SKM-1 treated with dmso at 0.1 percent for 144 hours (cell line): ENCODE data around the gene IL17REL.

Experiments used
- DNase-seq: peaks from one replicate; lab custom pipeline; 2025; ENCODE audit not compliant: unreplicated experiment; lab: John Stamatoyannopoulos, UW

Gene IL17REL

GRCh38 chr22:49958931-49959781 lies 53.4 kb downstream of the IL17REL start:
- DNase-seq = no peak

DNA sequence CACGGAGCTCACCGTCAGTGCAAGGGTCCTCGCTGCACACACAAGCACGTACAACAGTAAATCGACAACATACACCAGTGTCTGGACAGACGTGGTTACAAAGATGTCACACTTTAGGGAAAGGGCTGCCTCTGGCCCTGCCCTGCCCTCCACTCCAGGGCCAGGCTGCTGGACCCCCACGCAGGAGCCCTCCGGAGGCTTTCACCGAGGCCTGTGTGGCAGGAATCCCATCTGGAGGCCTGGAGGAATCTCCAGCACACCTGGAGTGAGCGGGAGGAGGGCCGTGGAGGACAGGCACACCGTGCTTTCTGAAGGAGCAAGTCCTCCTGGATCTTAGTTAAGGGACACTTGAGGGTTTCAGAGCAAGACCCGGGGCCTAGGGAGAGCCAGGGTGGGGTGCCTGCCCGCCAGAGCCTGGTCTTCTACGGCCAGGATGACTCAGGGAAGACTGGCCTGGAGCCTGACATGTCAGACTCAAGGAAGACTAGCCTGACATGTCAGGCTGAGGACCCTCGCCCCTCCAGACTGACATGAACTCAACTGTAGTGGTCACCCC lies 54.1 kb downstream of the IL17REL start:
- no peak for DNase-seq

DNA sequence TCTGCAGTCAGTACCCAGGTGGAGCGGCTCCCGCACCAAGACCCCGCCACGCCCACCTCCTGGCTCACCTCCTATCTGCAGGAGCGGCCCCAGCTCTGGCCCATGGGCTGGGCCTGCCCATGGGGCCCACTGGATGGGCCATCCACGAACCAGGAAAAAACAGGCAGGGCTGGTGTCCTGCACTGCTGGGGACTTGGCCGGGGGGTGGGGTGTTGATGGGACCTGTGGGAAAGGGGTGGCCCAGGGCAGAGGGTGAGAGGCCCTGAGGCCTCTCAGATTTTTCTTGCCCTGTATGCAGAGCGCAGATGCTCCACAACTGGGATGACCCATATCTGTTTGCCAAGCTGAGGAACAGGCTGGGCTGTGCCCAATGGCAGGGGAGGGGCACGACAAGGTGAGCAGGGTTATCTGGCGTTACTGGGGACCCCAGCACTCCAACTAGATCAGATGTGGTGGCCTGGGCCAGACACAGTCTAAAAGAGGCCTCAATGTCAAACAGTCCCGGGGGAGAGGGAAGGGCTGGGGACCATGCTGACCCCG lies 54.7 kb downstream of the IL17REL start:
- DNase-seq = no peak

DNA sequence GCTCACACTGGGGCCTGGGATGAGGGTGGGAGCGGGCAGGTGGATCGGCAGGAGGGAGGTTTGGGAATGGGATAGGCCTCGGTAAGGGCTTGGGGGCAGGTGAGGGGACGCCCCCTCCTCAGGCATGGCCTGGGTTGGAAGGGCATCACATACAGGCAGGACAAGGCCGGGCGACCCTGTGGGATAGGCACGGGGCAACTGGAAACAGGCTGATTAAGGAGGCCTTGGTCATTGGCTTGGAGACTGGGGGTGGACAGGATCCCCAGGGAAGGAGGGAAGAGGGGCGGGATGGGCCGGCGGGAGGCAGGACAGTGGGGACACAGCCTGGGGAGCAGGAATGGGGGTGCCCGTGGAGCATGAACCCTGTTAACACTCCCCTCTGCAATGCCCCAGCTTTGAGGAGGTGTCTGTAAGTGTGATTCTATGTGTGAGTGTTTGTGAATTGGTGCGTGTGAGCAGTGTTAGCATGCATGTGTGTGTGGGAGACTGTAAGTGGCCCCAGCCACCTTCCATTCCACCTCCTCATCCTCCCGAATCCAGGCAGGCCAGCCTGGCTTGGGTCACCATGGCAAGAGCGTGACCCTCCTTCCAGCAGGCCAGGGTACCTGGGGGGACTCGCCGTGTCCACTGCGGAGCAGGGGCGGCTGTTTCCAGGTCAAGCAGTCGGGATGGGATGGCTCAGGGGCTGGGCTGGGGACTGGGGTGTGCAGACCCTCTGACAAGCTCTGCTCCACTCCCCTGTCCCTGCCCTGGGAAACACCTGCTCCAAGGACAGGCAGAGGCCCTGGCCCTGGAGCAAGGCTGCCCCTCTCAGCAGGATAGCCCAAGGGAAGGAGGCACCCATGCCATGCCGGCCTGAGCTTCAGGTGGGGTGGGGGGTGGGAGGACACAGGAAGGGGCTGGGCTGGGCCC lies 55.4 kb downstream of the IL17REL start:
- no peak for DNase-seq

DNA sequence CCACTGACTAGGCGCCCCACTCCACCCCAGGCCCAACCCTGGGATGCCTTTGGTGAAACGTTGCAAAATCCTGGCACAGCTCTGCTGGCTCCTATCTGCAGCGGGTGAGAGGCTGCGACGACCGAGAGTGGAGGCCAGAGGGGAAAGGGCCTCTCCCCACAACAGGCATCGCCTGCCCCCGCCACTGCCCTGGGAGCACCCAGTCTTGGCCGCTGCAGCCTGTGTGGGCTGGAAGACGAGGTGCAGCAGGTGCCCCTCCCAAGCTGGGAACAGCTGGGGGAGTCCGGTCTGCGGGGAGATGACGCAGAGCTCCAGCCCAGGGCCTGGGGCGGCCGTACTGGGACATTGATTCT lies 56.2 kb downstream of the IL17REL start:
- no peak for DNase-seq

GRCh38 chr22:49955581-49956417 lies 56.8 kb downstream of the IL17REL start:
- no peak for DNase-seq

GRCh38 chr22:49954991-49955580 lies 57.5 kb downstream of the IL17REL start:
- no peak for DNase-seq

DNA sequence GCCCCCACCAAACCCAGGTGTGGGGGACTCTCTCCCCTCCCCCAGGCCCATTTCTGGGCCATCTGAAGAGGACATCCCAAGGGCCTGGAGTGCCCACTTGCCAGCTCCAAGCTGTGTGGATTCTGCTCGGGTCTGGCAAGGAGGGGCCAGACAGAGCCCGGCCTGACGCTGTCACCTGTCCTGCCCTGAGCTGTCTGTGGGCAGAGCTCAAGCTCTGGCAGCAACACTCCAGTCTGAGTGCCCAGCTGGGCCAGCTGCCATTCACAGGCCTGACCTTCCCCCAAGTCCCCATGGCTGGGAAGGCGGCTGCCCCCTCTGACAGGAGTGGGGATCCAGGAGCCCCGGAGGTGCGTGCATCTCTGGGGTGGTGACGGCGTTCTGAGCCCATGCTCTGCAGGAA lies 58.2 kb downstream of the IL17REL start:
- no peak for DNase-seq

DNA sequence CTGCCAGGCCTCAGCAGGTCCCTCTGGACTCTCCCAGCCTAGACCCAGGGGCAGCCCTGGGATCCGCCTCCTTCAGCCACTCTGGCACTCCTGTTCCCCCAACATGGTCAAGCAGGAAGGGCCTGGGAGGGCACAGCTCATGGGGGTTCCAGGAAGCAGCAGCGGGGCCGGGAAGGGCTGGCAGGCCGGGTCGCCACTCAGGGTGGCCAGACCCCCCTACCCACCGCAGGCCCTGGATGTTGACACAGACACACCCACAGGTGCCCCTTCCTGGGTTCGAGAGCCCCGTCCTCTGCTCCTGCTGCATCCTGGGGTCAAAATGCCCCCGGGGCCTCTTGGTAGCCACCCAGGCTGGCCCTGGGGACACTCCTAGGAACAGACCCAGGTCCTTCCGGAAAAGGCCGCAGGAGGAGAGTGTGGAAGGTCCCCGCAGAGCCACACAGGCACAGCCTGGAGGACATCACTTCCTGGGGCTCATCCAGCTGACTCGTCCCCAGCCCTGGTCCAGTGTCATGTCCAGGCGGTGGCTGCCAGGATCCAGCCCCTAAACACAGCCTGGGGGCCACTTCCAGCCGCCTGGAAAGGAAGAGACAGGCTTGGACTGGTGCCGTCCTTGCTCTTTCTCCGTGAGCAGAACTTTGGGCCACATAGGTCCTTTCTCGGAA lies 58.8 kb downstream of the IL17REL start:
- no peak for DNase-seq

DNA sequence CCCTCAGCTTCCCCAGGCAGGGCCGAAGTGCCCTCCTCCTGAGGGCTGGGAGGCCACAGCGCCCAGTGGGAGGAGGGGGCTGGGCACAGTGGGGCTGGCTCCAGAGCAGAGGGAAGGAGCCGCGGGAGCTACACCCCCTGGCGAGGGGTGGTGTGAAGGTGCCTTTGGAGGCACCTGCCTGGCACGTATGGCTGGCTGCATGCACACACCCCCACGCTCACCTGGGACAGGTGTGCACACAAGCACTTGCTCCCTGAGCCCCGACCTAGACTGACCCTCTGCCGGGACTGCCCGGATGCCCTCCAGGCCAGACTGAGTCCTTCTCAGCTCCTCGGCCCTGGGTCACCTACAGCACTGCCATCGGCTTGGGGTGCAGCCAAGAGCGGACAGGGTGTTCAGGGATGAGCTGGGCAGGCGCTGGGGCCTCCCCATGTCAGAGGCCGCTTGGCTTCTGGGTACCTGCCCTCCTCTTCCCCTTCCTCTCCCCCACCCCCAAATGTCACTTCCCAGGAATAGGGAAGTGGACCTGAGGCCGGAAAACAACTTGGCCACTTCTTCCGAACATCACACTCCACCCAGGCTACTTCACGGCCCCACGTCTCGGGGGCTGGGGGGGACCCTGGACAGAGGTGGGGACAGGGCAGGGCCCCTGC lies 59.4 kb downstream of the IL17REL start:
- no peak for DNase-seq

DNA sequence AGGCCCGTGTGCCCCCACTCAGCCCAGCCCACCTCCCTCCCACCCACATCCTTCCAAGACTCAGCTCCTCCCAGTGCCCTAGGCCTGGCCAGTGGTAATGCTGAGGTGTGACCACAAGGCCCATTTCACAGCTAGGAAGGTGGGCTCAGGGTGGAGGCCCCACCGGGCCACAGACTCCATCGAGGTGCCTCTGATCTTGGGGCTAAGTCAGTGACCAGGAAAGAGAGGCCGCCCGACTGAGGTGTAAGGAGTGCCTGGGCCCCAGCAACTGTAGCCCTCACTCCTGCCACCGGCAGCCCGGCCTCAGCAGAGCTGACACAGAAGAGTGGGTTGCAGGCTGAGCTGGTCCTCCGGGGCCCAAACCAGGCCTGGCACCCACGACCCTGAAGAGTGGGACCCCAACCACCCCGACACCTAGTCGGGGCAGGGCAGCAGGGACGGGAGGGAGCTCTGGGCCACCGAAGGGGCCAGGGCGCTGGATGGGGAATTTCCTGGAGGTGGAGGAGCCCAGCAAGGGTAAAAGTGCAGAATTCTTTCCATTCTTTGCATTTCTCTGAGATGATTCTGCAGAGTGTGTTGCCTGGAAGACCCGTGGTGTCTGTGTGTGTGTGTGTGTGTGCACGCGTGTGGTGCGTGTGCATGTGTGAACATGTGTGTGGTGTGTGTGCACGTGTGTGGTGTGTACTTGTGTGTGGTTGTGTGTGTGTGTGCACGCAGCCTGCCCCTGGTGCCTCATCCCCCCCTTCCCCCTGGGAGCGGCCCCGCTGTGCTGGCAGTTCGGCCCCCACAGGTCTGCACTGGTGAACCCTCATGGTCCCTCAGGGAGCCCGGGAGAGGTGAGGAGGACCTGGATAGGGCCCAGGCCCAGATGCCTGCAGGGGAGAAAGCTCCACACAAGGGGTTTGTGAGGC lies 60.3 kb downstream of the IL17REL start:
- no peak for DNase-seq

GRCh38 chr22:49951678-49951985 lies 60.9 kb downstream of the IL17REL start:
- DNase-seq = no peak

DNA sequence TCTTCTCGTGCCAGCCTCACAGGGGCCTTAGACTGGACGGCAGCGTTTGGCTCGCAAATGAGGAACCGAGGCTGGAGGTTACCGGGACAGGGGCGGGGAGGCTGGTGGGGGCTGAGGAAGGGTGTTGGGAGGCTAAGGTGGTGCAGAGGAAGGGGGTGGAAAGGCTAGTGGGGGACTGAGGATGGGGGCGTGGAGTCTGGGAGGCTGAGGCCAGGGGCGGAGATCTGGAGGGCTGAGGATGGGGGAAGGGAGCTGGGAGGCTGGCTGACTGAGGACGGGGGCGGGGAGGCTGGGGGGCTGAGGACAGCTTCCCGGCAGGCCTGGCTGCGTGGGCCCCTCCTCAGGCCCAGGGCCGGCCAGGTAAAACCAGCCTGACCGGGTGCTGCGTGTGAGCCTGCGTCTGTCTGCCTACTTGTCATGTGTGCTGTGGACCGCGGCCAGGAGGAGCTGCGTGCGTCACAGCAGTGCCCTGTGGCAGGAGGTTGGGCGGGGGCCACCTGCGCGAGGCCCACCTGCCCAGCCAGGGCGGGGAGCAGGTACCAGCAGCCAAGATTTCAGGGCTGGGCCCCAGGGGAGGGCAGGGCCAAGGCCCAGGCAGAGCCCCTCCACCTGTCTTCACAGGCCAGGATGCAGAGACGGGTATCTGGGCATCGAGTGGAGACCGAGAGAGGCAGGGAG lies 61.4 kb downstream of the IL17REL start:
- no peak for DNase-seq

DNA sequence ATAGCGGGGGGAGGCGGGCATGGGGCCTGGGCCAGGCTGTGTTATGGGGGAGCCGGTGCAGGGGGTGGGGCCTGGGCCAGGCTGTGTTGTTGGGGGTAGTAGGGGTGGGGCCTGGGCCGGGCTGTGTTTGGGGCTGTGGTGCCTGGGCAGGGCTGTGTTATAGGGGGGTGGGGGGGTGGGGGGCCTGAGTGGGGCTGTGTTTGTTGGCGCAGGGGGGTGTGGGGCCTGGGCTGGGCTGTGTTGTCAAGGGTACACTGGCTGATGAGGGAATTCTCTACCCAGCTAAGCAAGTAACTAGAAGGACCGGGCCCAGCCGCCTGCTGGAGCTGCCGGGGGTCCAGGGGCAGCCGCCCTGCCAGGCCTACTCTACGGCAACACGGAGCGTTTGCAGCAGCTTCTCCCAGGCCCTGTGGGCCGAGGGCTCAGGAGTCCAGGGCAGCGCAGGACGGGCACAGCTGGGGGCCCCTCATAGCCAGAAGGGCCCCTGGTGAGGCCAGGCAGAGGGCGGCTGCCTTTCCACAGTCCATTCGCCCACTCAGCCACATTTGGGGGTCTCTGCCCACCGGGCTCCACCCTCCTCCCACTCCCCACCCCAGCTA lies 62.1 kb downstream of the IL17REL start:
- DNase-seq = no peak

DNA sequence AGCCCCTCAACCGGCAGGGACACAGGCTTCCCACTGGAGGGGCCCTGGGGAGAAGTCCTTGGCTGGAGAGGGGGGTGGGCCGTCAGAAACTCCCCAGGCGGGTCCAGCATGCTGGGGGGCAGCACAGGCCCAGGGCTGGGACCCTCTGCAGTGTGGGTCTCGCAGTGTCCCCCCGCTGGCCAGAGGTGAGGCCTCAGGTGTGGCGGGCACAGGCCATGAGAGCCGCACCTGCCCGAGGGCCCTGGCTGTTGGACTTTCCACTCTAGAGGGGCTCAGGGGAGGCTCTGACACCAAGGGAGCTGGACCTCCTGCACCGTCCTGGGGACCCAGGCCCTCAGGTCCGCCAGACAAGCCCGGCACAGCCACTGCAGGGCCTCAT lies 62.7 kb downstream of the IL17REL start:
- no peak for DNase-seq

- DNase-seq = no peak
Measured at GRCh38 chr22:49948958-49949913, 63.3 kb downstream of the IL17REL start.
